GM19240 (cell line): ENCODE results near the gene CD86.

Source experiments
- DNase-seq: peaks from one replicate; pipeline ENCODE4 v3.0.0; 2011; ENCODE audit warnings: low spot score; ENCODE audit not compliant: insufficient read length

The CD86 gene

DNA sequence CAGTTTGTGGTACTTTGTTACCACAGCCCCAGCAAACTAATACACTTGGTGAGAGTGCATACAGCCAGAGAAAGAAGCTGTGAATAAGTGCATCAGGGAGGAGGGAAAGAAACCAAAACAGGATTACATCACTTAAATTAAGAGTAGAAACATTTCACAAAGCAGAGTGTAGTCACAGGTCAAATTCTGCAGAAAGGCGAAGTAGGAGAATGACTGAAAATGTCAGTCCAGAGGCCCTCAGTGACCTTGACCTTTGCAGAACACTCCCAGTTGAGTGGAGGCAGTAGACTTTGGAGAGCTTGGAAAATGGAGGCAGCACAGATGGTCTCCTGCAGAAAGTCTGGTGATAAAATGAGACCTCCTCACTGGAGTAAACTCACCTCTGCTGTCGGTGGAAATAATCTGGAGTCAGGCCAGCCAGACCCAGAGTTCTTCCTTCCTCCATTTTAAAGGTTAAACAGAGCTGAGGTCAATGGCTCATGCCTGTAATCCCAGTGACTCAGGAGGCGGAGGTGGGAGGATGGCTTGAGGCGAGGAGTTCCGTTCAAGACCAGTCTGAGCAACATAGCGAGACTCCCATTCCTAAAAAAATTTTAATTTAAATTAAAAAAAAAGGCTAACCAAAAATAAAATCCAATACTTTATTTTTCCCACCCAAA, 5.0 kb downstream of the CD86 start:
- DNase-seq, result no peak

DNA sequence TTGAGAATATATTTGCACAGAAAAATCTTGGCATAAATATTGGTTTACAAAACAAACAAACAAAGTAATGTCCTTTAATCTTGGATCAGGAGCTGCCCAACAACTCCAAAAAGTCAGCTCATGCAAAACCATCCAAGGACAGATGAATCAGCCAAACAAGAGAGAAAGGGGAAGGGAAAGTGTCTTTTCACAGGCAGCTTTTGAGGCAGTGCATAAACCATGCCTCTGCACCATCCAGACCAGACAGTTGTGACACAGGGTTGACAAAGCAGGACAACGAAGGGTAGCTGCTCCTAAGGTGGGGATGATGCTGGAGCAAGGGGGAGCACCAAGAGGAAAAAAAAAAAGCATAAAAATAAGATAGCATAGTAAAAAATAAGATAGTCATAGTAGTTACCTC, 8.7 kb downstream of the CD86 start:
- no peak for DNase-seq

DNA sequence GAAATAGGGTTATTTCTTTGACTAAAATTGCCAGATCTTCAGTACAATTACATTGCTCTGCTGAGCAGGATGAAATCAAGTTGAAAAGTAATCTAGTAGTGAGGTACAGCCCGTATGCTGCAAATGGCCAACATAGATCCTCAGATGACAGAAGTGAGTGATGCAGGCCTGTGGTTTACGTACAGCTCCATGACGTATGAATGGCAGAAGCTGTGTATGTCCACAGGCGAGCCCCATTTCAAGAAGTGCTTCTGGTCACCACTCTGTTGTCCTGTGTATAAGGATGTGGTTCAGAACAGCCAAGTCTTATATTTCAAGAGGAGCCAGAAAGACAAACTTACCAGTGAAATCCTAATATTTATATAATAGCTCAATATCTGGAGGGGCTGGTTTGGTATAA, 9.2 kb downstream of the CD86 start:
- no peak for DNase-seq

DNA sequence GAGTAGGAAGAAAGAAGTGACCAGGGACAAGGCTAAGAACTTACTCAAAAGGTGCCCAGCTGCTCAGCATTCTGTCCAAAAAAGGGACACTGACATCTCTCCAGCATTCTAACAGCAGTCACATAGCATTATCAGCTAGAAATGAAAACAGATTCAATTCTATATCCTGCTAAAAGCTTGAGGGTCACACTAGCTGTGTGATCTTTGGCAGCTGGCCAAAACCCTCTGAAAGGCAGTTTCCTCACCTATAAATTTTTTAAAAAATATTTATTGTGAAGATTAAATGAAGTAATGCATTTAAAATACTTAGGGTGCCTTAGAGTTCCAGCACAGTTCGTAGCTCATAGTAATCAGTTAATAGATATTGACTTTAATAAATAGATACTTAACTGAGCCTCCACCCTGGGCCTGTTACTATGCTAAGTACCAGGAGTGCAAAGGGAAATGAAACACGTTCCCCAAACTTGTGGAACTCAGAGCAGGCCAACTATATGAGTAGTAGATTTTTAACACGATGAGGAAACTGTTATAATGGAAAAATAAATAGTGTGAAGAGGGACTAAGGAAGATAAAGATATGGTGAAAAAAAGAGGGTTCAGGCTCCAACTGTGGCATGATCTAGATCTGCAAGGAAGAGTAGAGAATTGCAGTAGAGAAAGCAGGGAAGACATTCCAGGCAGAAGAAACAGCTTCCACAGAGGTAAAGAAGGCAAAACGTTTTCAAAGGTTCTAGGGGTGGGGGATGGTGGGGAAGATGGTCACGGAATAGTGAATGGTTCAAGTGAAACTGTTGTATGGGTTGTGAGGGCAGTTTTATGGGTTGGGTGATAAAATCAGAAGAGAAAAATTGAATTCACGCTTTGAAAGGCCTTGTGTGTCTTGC, 11.4 kb downstream of the CD86 start:
- no peak for DNase-seq

DNA sequence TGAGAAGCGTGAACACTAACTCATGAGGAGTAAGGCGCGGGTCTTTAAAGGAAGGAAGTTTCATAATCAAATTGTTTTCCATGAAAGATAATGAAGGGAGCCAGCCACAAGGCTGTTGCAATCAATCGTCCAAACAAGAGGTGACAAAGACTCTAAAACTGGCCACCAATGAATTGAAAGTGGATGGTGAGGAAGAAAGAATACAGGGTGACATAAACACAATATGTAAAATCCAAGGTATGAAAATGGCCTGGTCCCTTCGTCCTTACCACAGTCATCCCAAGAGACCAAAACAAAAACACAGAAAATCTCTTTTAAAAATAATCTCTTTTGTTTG, 12.0 kb downstream of the CD86 start:
- no peak for DNase-seq

DNA sequence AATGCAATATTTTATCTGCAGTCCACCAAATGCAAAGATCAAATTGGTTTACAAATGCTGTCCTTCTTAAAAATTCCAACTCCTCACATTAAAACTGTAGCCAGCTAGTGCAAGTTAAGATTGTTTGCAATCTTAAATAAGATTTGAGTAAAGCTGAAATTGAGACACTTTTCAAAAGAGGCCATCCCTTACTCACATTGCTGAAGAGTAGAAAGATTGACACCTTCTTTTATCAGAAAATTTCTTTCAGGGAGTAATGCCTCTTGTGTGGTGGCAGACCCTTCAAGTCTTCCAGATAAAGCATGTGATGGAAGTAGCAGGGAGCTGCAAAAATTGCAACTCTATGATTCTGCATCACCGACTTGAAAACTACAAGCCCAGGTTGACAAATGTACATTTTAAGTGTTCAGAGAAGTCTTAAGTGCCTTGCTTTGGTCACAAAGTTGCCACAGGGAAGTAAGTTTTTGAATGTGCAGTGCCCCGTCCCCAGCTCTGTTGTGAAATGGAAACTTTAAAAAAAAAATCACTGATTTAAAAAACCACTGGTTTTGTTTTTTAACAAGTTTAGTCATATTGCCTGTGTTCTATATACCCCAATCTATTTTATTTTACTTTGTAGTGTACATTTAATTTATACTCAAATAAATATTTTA, 12.6 kb downstream of the CD86 start:
- no peak for DNase-seq

DNA sequence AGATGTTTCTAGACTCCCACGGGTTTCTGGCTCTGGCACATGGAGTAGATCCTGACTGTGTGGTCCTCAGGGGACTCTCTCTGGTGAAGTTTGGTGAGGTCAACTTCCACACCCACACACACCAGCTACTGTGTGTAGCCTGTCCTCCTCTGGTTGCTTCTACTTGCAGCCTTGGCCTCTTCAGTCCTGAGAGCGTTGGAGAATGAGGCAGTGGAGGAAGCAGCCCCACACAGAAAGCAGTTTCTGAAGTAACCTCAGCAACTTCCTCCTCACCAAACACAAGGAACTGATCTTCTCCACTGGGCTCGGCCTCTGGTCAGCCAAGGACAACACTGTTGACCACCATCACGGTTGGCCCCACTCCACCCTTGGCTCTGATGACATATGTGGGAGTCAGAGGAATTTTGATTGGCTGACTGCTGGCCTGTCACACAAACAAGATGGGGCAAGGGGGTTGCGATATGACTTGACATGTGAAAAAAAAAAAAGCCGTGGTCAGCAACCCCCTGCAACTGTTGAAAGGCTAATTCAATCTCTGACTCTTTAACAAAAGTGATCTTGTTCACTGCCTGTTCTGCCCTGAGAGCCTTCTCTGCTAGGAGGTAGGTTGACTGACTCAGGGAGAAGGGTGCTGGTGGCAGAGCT, 19.6 kb downstream of the CD86 start:
- DNase-seq, result no peak

DNA sequence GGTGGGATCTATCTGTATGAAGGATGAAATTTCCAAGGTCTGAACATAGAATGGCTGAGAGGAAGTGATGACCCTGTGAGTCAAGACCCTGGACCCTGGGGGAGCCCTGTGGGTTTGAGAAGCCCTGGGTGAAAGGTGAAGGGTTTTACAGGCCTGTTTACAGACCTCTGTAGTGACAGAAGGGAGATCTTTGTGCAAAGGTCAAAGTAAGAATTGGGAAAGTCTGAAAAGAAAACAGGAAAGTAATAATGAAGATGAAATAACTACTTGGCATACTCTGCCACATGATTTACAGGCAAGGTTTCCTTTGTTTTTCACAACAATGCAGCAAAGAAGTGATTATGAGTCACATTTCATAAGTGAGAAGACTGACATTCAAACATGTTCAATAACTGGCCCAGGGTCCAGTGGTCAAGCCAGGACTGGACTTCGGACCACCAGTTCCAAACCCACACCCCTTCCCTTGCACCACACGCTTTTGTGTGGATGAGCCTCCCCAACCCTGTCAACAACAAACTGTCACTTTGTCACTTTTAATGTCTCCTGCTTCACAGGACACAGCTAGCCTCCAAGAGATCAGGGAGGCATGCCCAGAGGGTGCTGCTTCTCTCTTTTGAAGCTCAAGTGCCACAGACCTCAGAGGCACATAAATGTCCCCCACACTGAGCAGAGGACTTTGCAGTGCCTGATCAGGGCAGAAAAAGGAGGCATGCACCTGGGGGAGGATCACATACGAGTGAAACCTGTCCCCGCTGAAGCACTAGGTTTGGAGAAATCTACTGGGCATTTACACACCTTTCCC, 21.5 kb downstream of the CD86 start:
- DNase-seq, result no peak

DNA sequence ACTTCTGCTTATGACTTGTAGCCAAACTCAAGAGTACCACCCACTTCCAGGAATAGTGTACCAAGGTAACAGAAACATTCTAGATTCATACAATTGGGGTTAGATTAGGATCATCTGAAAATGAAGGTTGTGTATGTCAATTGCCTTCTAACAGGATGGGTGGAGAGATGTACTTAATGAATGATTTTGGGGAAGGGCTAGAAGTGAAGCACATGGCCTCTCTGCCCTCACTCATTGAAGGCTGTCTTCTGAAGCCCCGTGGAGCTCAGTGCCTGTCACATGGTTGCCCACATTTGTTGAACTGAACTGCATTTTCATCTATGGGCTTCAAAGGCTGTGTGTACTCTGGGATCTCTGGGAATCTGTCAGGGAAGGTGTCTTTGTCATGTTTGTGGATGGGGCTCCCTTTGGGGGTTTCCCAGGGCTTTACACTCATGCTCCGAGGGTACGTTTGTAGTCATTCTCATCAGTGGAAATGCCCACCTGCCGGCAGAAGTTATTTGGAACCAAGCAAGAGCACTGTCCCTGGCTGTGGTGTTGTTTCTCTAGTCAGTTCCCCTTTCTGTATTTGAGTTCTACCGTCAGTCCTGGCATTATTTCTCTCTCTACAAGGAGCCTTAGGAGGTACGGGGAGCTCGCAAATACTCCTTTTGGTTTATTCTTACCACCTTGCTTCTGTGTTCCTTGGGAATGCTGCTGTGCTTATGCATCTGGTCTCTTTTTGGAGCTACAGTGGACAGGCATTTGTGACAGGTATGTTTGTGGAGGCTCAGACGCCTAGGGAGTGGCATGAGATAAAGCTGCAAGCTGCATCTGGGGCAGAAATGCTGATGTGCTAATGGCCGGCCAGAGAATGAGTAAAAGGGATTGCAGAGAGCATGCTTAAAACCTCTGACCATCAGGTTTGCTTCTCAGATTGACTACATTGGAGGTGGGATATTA, 22.4 kb downstream of the CD86 start:
- no peak for DNase-seq

DNA sequence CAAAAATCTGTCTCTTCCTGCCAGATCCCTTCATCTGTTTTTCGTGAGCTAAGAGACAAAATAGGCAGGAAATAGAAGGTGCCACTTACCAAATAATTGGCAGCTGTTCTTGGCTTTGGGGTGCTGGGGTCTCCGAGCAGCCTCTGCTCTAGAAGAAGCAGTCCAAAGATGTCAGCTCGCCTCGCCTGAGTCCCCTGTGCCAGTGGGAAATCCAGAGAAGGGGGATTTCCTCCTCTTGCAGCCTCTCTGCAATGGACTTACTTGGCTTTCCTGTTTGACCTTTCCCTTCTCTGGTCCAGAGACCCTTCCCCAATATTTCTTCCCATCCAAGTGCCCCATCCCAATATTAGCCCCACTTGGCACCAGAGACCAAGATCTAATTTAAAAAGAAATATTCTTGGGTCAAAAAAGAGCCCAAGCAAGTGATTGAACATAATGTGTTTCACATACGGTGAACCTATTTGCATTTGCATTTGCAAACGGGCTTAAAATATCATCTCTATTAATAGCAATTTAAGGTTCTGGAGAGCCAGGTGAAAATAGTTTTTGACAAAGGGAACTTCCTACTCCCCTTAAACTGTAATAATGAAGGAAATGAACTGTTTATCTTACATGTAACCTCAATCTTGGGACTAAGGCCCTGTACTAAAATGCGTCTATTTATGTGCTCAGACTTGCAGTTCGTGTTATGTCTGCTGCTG, 23.2 kb downstream of the CD86 start:
- no peak for DNase-seq

DNA sequence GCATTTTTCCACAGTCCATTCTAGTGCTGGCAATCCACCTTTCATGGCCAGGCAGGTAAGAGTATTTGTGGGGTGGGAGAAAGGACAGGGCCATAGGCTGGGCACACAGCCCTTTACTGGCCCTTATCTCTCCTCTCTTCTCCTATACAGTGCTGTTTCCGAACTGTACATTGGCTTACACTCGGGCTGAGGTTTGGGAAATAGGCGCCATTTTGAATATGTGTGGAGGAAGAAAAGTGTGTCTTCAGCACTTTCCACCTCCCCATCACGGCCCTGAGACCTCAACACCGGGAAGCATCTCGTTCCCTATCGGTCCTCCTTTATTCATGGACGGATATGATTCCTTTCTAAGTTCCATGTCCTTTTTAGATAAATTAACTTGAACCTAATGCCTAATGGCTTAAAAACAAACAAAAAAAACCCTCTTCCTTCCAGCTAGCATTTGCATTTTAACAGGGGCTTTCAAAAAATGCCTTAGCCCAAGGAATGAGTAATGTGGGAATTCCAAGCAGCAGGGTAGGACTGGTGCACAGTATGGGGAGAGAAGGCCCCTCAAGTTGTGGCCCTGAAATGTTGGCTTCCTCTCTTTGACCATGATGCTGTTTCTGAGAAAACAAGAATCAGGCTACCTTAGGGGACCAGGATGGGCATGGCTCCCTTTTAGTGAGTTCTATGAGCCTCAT, 24.5 kb downstream of the CD86 start:
- DNase-seq, result no peak

DNA sequence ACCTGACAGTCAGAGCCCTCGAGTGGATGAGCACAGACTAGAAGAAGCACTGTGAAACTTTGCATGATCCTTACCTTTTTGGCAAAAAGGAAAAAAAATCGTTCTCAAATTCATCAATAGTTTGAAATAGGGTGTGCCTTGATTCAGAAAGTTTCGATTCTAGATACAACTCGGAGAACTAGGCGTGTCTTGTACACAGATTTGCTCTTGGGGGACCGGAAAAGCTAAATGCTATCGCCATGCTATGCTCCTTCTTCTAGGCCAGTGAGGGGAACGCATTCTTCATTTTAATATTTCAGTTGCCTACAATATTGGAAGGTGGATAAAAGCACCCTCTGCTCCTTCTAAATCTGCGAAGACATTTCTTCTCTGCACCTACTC, 25.0 kb downstream of the CD86 start:
- DNase-seq, result no peak

DNA sequence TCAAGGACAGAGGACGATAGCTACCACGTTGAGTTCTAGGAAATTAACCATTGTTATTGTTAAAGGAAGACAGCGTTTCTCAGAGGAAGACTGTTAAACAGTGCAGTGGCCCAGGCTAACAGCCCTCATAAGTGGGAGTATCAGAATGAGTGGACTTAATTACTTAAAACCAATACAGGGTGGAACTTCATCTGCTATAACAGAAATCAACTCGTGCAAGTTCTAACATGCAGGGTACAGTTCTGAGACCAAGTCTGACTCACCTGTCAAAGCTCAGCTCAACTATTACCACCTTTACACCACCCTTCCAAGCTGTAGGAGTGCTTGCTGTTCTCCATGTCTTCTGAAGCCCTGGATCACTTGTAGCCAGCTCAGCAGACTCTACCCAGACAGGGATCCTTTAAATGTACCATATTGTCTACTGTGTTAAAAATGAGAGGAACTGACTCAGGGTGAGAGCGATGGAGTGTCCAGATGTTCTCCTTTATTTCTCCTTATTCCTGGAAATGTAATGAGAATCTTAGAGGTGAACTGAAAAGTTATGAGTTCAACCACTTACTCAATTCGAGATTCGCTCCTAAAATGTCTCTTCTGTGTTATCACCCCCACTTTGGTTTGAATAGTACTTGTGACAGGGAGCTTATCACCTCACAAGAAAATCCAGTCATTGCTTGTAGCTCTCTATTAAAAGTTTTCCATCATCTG, 26.5 kb downstream of the CD86 start:
- DNase-seq, result no peak

DNA sequence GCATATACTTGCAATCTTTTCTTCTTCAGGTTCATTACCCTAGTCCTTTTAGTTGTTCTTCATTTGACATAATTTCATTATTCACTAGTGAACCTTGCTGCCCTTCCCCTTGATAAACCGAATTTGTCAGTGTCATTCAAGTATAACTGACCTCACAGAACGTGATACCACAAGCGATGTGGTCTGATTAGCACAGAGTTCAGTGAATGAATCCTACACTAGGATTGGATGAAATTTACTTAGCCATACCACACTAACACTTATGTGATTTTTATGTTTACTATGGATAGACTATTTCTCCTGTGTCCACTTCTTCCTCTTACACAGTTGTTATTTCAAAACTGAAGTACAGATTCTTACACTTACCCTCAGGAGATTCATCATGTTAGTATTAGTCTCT, 27.2 kb downstream of the CD86 start:
- no peak for DNase-seq

DNA sequence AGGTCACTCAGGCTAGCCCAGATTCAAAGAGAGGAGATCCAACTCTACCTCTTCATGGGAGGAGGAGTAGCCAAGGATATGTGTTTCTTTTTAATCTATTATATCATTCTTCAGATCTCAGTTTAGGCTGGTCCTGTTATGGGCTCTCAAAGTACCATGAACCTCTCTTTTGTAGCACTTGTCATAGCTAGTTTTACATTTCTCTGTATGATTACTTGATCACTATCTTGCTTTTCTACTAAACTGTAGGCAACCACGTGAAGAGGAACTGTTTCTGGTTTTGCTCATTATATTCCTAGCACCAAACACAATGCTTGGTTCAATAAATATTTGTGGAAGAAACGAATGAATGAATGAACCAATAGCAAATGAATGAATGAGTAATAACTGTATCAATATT, 29.6 kb downstream of the CD86 start:
- no peak for DNase-seq

DNA sequence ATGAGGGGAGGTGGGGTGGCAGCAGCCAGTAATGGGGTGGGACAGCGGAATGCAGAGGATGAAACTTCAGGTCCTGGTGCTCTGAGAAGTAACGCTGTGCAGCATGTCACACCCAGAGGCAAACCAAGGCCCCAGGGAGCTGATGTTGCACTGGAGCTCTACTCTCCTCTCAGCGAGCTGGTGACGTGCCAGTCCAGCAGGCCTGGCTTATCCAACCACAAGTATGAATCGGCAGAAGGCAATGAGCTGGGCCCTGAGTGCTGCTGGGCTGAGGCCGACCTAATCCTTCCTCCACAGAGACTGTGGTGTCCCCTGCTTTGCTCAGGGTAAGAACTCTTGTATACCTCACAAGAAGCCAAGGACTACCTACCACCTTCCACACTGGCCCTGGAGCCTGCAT, 30.5 kb downstream of the CD86 start:
- DNase-seq, result no peak

DNA sequence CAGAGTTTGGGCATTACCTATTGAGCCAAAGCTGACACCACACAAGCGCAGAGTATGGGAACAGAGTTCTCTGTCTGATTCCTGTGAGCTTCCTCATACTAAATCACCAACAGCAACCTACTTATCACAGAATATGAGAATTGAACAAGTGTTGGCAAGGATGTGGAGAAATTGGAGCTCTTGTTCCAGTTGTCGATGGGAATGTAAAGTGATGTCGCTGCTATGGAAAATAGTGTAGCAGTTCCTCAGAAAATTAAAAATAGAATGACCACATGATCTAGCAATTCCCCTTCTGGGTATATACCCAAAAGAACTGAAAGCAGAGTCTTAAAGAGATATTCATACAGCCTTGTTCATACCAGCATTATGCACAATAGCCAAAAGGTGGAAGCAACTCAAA, 33.4 kb downstream of the CD86 start:
- no peak for DNase-seq

DNA sequence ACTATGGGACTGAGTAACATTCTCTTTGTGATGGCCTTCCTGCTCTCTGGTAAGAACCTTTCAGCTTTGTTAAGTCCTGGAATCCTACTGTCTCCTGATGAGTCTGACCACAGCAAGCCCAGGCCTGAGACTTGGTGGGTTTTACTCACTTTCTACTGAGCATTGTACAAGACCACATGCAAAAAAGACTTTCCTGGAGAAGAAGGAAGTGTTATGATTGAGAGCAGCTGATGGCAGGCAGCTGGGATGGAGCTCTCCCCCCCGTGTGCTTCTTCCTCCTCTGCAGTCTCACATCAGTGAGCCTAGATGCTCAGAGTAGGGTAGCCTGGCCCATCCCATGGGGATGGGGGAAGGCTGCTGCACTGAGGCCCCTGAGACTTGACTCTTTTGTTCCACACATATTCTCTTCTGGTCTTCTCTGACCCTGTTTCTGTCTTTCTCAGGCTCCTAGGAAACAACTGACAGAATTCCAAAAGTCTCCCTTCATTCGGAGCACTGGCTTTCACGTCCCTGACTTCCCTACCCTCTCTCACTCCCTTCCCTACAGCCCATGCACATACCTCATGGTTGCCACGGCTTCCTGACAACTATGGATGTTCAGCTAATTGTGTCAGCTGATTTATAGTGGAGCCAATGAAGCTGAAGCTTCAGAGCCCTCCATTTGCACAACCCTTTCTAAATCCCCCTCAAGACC, 36.6 kb downstream of the CD86 start:
- DNase-seq, result no peak
